H1 (cell line): ENCODE measurements around the gene TAGLN2. TPM values are rescaled to one million over a fixed set of nuclear protein-coding genes. Genes with fewer than 3 reads are reported as not detected.

Experiments
- CTCF ChIA-PET: fragments of 300-600 bp; sonication (Branson Sonifier 250); formaldehyde crosslinking; loops from one replicate; lab custom pipeline; 2021; ENCODE audit not compliant: partially characterized antibody; lab: Charles Lee
- POLR2A ChIA-PET: fragments of 300-600 bp; sonication (Branson Sonifier 250); formaldehyde crosslinking; loops from one replicate; lab custom pipeline; 2021; ENCODE audit warnings: inconsistent platforms; ENCODE audit not compliant: partially characterized antibody; lab: Charles Lee
- DNase-seq, 2 experiments: peaks; one replicate each; pipeline versions ENCODE4 v3.0.0 to v3.0.0-alpha.2; 2010 to 2022; ENCODE audit warnings: low spot score in 2 of 2, low read depth in 1 of 2, mixed read lengths in 1 of 2
- FAIRE-seq: peaks from 2 replicates; lab custom pipeline; 2011; peaks lifted over from hg19 to GRCh38; lab: Jason Lieb, UNC
- H2AFZ ChIP-seq: 2 replicates; pipeline ENCODE4 v1.8.1; 2012; ENCODE audit warnings: low read length, inconsistent platforms
- H2AK5ac ChIP-seq: 2 replicates; pipeline ENCODE4 v1.6.1; 2013; ENCODE audit warnings: low read depth, low read length
- H2BK120ac ChIP-seq: replicated peaks from 2 replicates; pipeline ENCODE3; 2013; ENCODE audit warnings: low read depth, low read length, inconsistent platforms
- H2BK12ac ChIP-seq: 2 replicates; pipeline ENCODE4 v1.6.1; 2013; ENCODE audit warnings: low read depth, low read length
- H2BK15ac ChIP-seq: 2 replicates; pipeline ENCODE4 v1.6.1; 2013; ENCODE audit warnings: low read length
- H2BK20ac ChIP-seq: 2 replicates; pipeline ENCODE4 v1.6.1; 2013; ENCODE audit warnings: low read length
- H2BK5ac ChIP-seq: 2 replicates; pipeline ENCODE4 v1.6.1; 2013; ENCODE audit warnings: low read depth, low read length
- H3K14ac ChIP-seq: 2 replicates; pipeline ENCODE4 v1.6.1; 2013; ENCODE audit warnings: inconsistent platforms; ENCODE audit not compliant: insufficient read length
- H3K18ac ChIP-seq: 2 replicates; pipeline ENCODE4 v1.6.1; 2013; ENCODE audit warnings: low read length; ENCODE audit errors: extremely low read depth
- H3K23ac ChIP-seq: 2 replicates; pipeline ENCODE4 v1.6.1; 2013; ENCODE audit warnings: inconsistent platforms; ENCODE audit not compliant: insufficient read length
- H3K23me2 ChIP-seq: 2 replicates; pipeline ENCODE4 v1.6.1; 2013; ENCODE audit warnings: low read depth, low read length
- H3K27ac ChIP-seq: 2 replicates; pipeline ENCODE4 v1.6.1; 2011; ENCODE audit warnings: low read depth, low read length, inconsistent platforms
- H3K27me3 ChIP-seq, 4 experiments: replicated peaks in 1 of 4; 1 replicate in 1 of 4; 2 replicates in 3 of 4; pipeline versions ENCODE4 v1.6.1 to v1.8.1; 2011 to 2013; ENCODE audit warnings: low read length in 3 of 4, mild to moderate bottlenecking in 3 of 4, inconsistent platforms in 2 of 4, mixed read lengths in 2 of 4, moderate library complexity in 1 of 4; ENCODE audit not compliant: control insufficient read depth in 3 of 4, insufficient read depth in 3 of 4; ENCODE audit errors: extremely low read depth in 1 of 4
- H3K36me3 ChIP-seq, 4 experiments: 2 replicates each; pipeline versions ENCODE4 v1.6.1 to v1.8.1; 2011 to 2013; ENCODE audit warnings: mild to moderate bottlenecking in 4 of 4, low read length in 3 of 4, moderate library complexity in 2 of 4, control low read depth in 1 of 4, inconsistent platforms in 1 of 4; ENCODE audit not compliant: insufficient read depth in 4 of 4, control insufficient read depth in 2 of 4
- H3K4ac ChIP-seq: replicated peaks from 2 replicates; pipeline ENCODE3; 2013; ENCODE audit warnings: low read length, low read depth, mixed read lengths, inconsistent platforms; ENCODE audit not compliant: insufficient read length
- H3K4me1 ChIP-seq, 4 experiments: replicated peaks in 1 of 4; 1 replicate in 1 of 4; 2 replicates in 3 of 4; pipeline versions ENCODE4 v1.6.1 to v1.8.1; 2011 to 2013; ENCODE audit warnings: low read length in 3 of 4, inconsistent platforms in 2 of 4, mixed read lengths in 1 of 4; ENCODE audit not compliant: insufficient read depth in 4 of 4, control insufficient read depth in 3 of 4
- H3K4me2 ChIP-seq, 2 experiments: 2 replicates each; pipeline versions ENCODE4 v1.6.1 to v1.8.1; 2011 to 2013; ENCODE audit warnings: low read depth in 2 of 2, low read length in 2 of 2, control low read depth in 1 of 2, inconsistent platforms in 1 of 2, mild to moderate bottlenecking in 1 of 2; ENCODE audit not compliant: insufficient read depth in 1 of 2
- H3K4me3 ChIP-seq, 4 experiments: fragments of 200-600, 300-600 bp in 1 of 4; sonication (generic), shearing (Covaris generic), sonication (Bioruptor Twin) in 1 of 4; 2 replicates each; pipeline versions ENCODE4 v1.5.1 to v1.8.1; 2011 to 2016; ENCODE audit warnings: low read length in 4 of 4, low read depth in 3 of 4, control low read depth in 2 of 4, inconsistent platforms in 2 of 4, mild to moderate bottlenecking in 2 of 4, mixed read lengths in 1 of 4, moderate library complexity in 1 of 4; ENCODE audit not compliant: insufficient read depth in 2 of 4; ENCODE audit errors: extremely low read depth in 1 of 4
- H3K56ac ChIP-seq: replicated peaks from 2 replicates; pipeline ENCODE3; 2013; ENCODE audit warnings: low read depth, mild to moderate bottlenecking, mixed read lengths, low read length, inconsistent platforms; ENCODE audit not compliant: insufficient read length
- H3K79me1 ChIP-seq: 2 replicates; pipeline ENCODE4 v1.6.1; 2013; ENCODE audit warnings: low read depth, low read length, control low read depth
- H3K79me2 ChIP-seq, 2 experiments: 2 replicates each; pipeline versions ENCODE4 v1.6.1 to v1.8.1; 2012 to 2013; ENCODE audit warnings: low read length in 2 of 2, mild to moderate bottlenecking in 2 of 2, inconsistent platforms in 1 of 2; ENCODE audit not compliant: insufficient read depth in 2 of 2, control insufficient read depth in 1 of 2
- H3K9ac ChIP-seq, 4 experiments: replicated peaks in 1 of 4; 1 replicate in 1 of 4; 2 replicates in 3 of 4; pipeline versions ENCODE4 v1.6.1 to v1.8.1; 2011 to 2013; ENCODE audit warnings: low read depth in 3 of 4, low read length in 3 of 4, control low read depth in 2 of 4, mild to moderate bottlenecking in 2 of 4, moderate library complexity in 2 of 4, inconsistent platforms in 1 of 4; ENCODE audit errors: extremely low read depth in 1 of 4
- H3K9me3 ChIP-seq, 2 experiments: 2 replicates each; pipeline versions ENCODE4 v1.6.1 to v1.8.1; 2012 to 2013; ENCODE audit warnings: mild to moderate bottlenecking in 2 of 2, moderate library complexity in 2 of 2, control low read depth in 1 of 2, inconsistent platforms in 1 of 2, low read depth in 1 of 2, low read length in 1 of 2, mixed read lengths in 1 of 2; ENCODE audit not compliant: insufficient read depth in 2 of 2
- H4K20me1 ChIP-seq, 2 experiments: replicated peaks in 1 of 2; 2 replicates each; pipeline versions ENCODE3 to v1.8.1; 2011 to 2013; ENCODE audit warnings: inconsistent platforms in 2 of 2, low read length in 2 of 2, mild to moderate bottlenecking in 1 of 2; ENCODE audit not compliant: insufficient read depth in 2 of 2, control insufficient read depth in 1 of 2
- H4K5ac ChIP-seq: 2 replicates; pipeline ENCODE4 v1.6.1; 2013; ENCODE audit warnings: low read length, low read depth, mixed read lengths, inconsistent platforms; ENCODE audit not compliant: insufficient read length
- H4K8ac ChIP-seq: 2 replicates; pipeline ENCODE4 v1.8.0; 2013; ENCODE audit warnings: mild to moderate bottlenecking, moderate library complexity, low read length, inconsistent platforms; ENCODE audit not compliant: insufficient read depth; ENCODE audit errors: extremely low read depth
- H4K91ac ChIP-seq: replicated peaks from 2 replicates; pipeline ENCODE3; 2013; ENCODE audit warnings: low read length, mixed read lengths, inconsistent platforms; ENCODE audit not compliant: insufficient read length
- EP300 ChIP-seq, 2 experiments: IDR thresholded peaks; 1 replicate in 1 of 2; 2 replicates in 1 of 2; pipeline ENCODE4 v1.6.1; 2011 to 2012; ENCODE audit warnings: low read depth in 2 of 2, low read length in 2 of 2, mild to moderate bottlenecking in 2 of 2, borderline replicate concordance in 1 of 2, inconsistent platforms in 1 of 2, moderate library complexity in 1 of 2
- PHF8 ChIP-seq: fragments of 200-600 bp; sonication (generic); conservative IDR thresholded peaks from 2 replicates; pipeline ENCODE4 v1.7.1; 2012; ENCODE audit warnings: low read depth, mild to moderate bottlenecking, inconsistent platforms, low read length, moderate library complexity
- SIN3A ChIP-seq, 2 experiments: IDR thresholded peaks in 1 of 2; conservative IDR thresholded peaks in 1 of 2; 2 replicates each; pipeline ENCODE4 v1.6.1; 2011 to 2012; ENCODE audit warnings: low read length in 2 of 2, improper control_type of control experiment in 1 of 2, low read depth in 1 of 2, mild to moderate bottlenecking in 1 of 2
- SRF ChIP-seq: IDR thresholded peaks from 2 replicates; pipeline ENCODE4 v1.6.1; 2011; ENCODE audit warnings: mild to moderate bottlenecking, low read depth, low read length, moderate library complexity
- WGBS, 2 experiments: shearing (Covaris generic) in 1 of 2; methylation state at CpG; one replicate each; pipeline versions ENCODE4 v1.1.6 to v1.1.7; 2013 to 2015; ENCODE audit warnings: low lambda C conversion rate in 2 of 2, mixed read lengths in 2 of 2, inconsistent platforms in 1 of 2, low coverage in 1 of 2, missing lambda C conversion rate in 1 of 2; ENCODE audit not compliant: insufficient replicate concordance in 2 of 2, insufficient coverage in 1 of 2, insufficient read length in 1 of 2; ENCODE audit errors: extremely low coverage in 1 of 2, missing lambda C conversion rate in 1 of 2; 5-methylcytosine and 5-hydroxymethylcytosine counted together
- polyA plus RNA-seq, 7 experiments: library from polyadenylated mRNA; depleted of rRNA in 3 of 7; stranded (reverse) in 5 of 7; unstranded in 2 of 7; fragments of >200 nt in 5 of 7; fragments of 200-250 nt in 2 of 7; gene quantifications; 1 replicate in 5 of 7; 2 replicates in 1 of 7; 4 replicates in 1 of 7; pipeline versions ENCODE4 v1.2.1 to v1.2.3, GENCODE V29; 2011 to 2013; ENCODE audit warnings: missing spikeins in 2 of 7, mixed read lengths in 2 of 7
- total RNA-seq: library from RNA; stranded (reverse); fragmentation: NEBNext Ultra II Directional; extraction: Animal tissue kit (Norgen Biotek cat#: 25700); gene quantifications from 2 replicates; pipeline ENCODE4 v1.2.1, GENCODE V29; 2021
- TF ChIP-seq, protein P1 (sequence below): IDR thresholded peaks from 2 replicates; pipeline ENCODE4 v1.6.1; 2011; ENCODE audit warnings: low read depth, mild to moderate bottlenecking, low read length; ENCODE audit not compliant: insufficient read depth
- TF ChIP-seq, protein P2 (sequence below): IDR thresholded peaks from 2 replicates; pipeline ENCODE4 v1.6.1; 2012; ENCODE audit warnings: low read length, inconsistent platforms

The TAGLN2 gene
- total and polyA plus RNA-seq, 2 of the 8 experiments (the other 6 are each of a cell fraction or from before 2014, with no cell fraction given) = 93.0 to 114 TPM

DNA sequence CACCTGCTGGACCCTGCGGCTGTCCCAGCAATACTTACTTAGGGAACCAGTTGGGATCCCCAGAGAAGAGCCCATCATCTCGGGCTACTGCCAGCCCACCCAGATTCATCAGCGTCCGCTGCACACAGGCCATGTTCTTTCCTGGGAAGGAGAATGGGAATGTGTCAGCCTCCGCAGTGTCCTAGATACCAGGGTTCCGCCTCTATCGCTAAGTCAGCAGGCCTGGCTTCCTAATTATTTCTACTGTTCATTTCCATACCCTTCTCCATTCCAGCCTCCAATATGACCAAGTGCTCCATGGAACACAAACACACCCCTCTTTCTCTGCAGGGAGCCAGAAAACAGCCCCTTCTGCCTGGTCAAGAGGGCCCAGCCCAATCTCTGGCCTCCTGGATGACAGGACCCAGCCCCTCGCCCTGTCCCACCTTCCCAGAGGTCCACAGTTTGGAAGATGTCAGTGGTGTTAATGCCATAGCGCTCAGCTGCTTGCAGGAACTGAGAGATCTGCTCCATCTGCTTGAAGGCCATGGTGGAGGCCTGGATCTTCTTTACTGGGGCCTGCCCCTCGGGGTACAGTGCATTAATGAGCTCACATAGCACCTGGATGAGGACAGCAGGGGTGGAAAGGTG, 6.0 kb downstream of the TAGLN2 start:
- ChIA-PET POLR2A (interaction anchor here (1.4 kb wide), 1 partner anchor 19 kb away, joined by 4 read pairs; the partner anchor contains the start of gene CFAP45), CTCF (interaction anchor here (0.8 to 7.5 kb wide), 5 partner anchors 11 to 88 kb away, joined by 3 to 43 read pairs (median 9); no protein-coding TSS in a partner anchor)
- H3K79me2 ChIP-seq = peaks cover 0 to 12% of the 10 kb centered on the region in 2 experiments; a peak in 2 of 4 replicates
- no peak overlapping the region for H3K4me3 ChIP-seq
- H3K36me3 ChIP-seq = peaks cover 0 to 16% (median 2%) of the 10 kb centered on the region in 4 experiments; a peak in 4 of 8 replicates
- peaks cover 0 to 3% of the 10 kb centered on the region in 2 experiments for H4K20me1 ChIP-seq
- no peak overlapping the region for H3K18ac ChIP-seq
- no peak overlapping the region; the same call in 1 of the 2 replicates for H2AK5ac ChIP-seq
- H3K23me2 ChIP-seq = peaks cover 6% of the 10 kb centered on the region; the same call in 1 of the 2 replicates
- DNase-seq (no peak), FAIRE-seq (no peak)
- H3K4ac ChIP-seq = no peak overlapping the region
- H3K9ac ChIP-seq = no peak overlapping the region
- no peak overlapping the region for H2BK20ac ChIP-seq
- H3K23ac ChIP-seq = no peak overlapping the region
- WGBS, 2 experiments = 93% methylated on average over 10 of the region's 10 CpGs; no CpG with 5 or more reads in 1 of the 2 experiments
- no peak overlapping the region for H2AFZ ChIP-seq
- peaks cover 0 to 8% (median 2%) of the 10 kb centered on the region in 4 experiments; a peak in 4 of 7 replicates for H3K27me3 ChIP-seq
- no peak overlapping the region for H3K4me2 ChIP-seq
- no peak overlapping the region for H3K27ac ChIP-seq
- no peak overlapping the region for H4K5ac ChIP-seq
- H3K9me3 ChIP-seq = no peaks in the 10 kb centered on the region
- H2BK12ac ChIP-seq = no peak overlapping the region
- no peak overlapping the region for H2BK120ac ChIP-seq
- no peak overlapping the region for H2BK15ac ChIP-seq
- H3K14ac ChIP-seq = no peak overlapping the region
- H3K4me1 ChIP-seq = peaks cover 14 to 32% (median 21%) of the 10 kb centered on the region in 4 experiments
- no peak overlapping the region for H3K56ac ChIP-seq
- TF ChIP-seq EP300 (IDR thresholded peaks at IDR 0.05; ENCODE audit: borderline replicate concordance in 1 of 2, low read depth in 2 of 2, low read length in 2 of 2) (no peak), SIN3A (conservative IDR thresholded peaks at IDR 0.05 in 1 of 2, IDR thresholded peaks at IDR 0.05 in 1 of 2; ENCODE audit: low read depth in 1 of 2, low read length in 2 of 2) (no peak), SRF (no peak), PHF8 (no peak)
- TF ChIP-seq, protein P1, sequence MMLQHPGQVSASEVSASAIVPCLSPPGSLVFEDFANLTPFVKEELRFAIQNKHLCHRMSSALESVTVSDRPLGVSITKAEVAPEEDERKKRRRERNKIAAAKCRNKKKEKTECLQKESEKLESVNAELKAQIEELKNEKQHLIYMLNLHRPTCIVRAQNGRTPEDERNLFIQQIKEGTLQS = no peak
- TF ChIP-seq, protein P2, sequence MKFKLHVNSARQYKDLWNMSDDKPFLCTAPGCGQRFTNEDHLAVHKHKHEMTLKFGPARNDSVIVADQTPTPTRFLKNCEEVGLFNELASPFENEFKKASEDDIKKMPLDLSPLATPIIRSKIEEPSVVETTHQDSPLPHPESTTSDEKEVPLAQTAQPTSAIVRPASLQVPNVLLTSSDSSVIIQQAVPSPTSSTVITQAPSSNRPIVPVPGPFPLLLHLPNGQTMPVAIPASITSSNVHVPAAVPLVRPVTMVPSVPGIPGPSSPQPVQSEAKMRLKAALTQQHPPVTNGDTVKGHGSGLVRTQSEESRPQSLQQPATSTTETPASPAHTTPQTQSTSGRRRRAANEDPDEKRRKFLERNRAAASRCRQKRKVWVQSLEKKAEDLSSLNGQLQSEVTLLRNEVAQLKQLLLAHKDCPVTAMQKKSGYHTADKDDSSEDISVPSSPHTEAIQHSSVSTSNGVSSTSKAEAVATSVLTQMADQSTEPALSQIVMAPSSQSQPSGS = no peak
- no peak overlapping the region for H4K91ac ChIP-seq
- peaks cover 3% of the 10 kb centered on the region for H3K79me1 ChIP-seq
- no peak overlapping the region for H2BK5ac ChIP-seq
- H4K8ac ChIP-seq = no peak overlapping the region
